SK-N-SH treated with all-trans-retinoic acid at 6 μM for 48 hours (cell line): ENCODE data around the gene TTC34.

ENCODE experiments used
- ATAC-seq: fragments of 200-7000 bp; cut with Tn5 transposase; 3 replicates; pipeline ENCODE4 v1.9.1; 2020; ENCODE audit warnings: mild to moderate bottlenecking, moderate library complexity
- ARNTL ChIP-seq: fragments of 450-650 bp; formaldehyde crosslinking; IDR thresholded peaks from 2 replicates; pipeline ENCODE4 v1.5.0; 2020; ENCODE audit warnings: low read depth, mild to moderate bottlenecking, moderate library complexity, borderline replicate concordance
- BACH2 ChIP-seq: fragments of 250-450 bp; sonication (Bioruptor Pico); IDR thresholded peaks from 2 replicates; pipeline ENCODE4 v1.9.0; 2021; ENCODE audit warnings: mild to moderate bottlenecking, borderline replicate concordance
- CSDC2 ChIP-seq: fragments of 250-450 bp; sonication (Bioruptor Pico); IDR thresholded peaks from 2 replicates; pipeline ENCODE4 v1.5.0; 2020; ENCODE audit warnings: mild to moderate bottlenecking, moderate library complexity
- ESRRG ChIP-seq: fragments of 250-450 bp; sonication (Bioruptor Pico); IDR thresholded peaks from 2 replicates; pipeline ENCODE4 v1.6.1; 2021; ENCODE audit warnings: mild to moderate bottlenecking
- GLIS3 ChIP-seq: fragments of 250-450 bp; sonication (Bioruptor Pico); IDR thresholded peaks from 2 replicates; pipeline ENCODE4 v1.5.0; 2020; ENCODE audit warnings: mild to moderate bottlenecking, moderate library complexity
- PPARA ChIP-seq: fragments of 250-450 bp; sonication (Bioruptor Pico); IDR thresholded peaks from 2 replicates; pipeline ENCODE4 v1.5.0; 2020; ENCODE audit warnings: mild to moderate bottlenecking, borderline replicate concordance
- RARB ChIP-seq: fragments of 250-450 bp; sonication (Bioruptor Pico); IDR thresholded peaks from 2 replicates; pipeline ENCODE4 v1.8.0; 2021; ENCODE audit warnings: mild to moderate bottlenecking, moderate library complexity
- SNAI2 ChIP-seq: fragments of 250-450 bp; sonication (Bioruptor Pico); IDR thresholded peaks from 2 replicates; pipeline ENCODE4 v1.5.0; 2020; ENCODE audit warnings: mild to moderate bottlenecking, moderate library complexity
- TCF4 ChIP-seq: fragments of 250-450 bp; sonication (Bioruptor Pico); IDR thresholded peaks from 2 replicates; pipeline ENCODE4 v1.8.0; 2021; ENCODE audit warnings: mild to moderate bottlenecking, moderate library complexity, borderline replicate concordance
- TOX ChIP-seq: fragments of 250-450 bp; sonication (Bioruptor Pico); IDR thresholded peaks from 2 replicates; pipeline ENCODE4 v1.8.0; 2021; ENCODE audit warnings: mild to moderate bottlenecking, moderate library complexity, borderline replicate concordance
- ZC3H10 ChIP-seq: fragments of 250-450 bp; sonication (Bioruptor Pico); IDR thresholded peaks from 2 replicates; pipeline ENCODE4 v1.5.1; 2021; ENCODE audit warnings: mild to moderate bottlenecking, moderate library complexity
- ZFP3 ChIP-seq: fragments of 250-450 bp; sonication (Bioruptor Pico); IDR thresholded peaks from 2 replicates; pipeline ENCODE4 v1.5.0; 2020; ENCODE audit warnings: mild to moderate bottlenecking, moderate library complexity
- ZFP30 ChIP-seq: fragments of 450-650 bp; formaldehyde crosslinking; IDR thresholded peaks from 2 replicates; pipeline ENCODE4 v1.5.0; 2022; ENCODE audit warnings: mild to moderate bottlenecking, moderate library complexity
- ZNF565 ChIP-seq: fragments of 450-650 bp; formaldehyde crosslinking; conservative IDR thresholded peaks from 2 replicates; pipeline ENCODE4 v1.5.0; 2020; ENCODE audit warnings: low read depth, mild to moderate bottlenecking, moderate library complexity
- ZNF70 ChIP-seq: fragments of 450-650 bp; formaldehyde crosslinking; IDR thresholded peaks from 2 replicates; pipeline ENCODE4 v1.5.0; 2020; ENCODE audit warnings: mild to moderate bottlenecking, moderate library complexity
- ZNF8 ChIP-seq: fragments of 450-650 bp; formaldehyde crosslinking; IDR thresholded peaks from 2 replicates; pipeline ENCODE4 v1.5.0; 2020; ENCODE audit warnings: mild to moderate bottlenecking, moderate library complexity
- TF ChIP-seq, protein P1 (sequence below): fragments of 250-450 bp; sonication (Bioruptor Pico); IDR thresholded peaks from 2 replicates; pipeline ENCODE4 v1.5.1; 2020; ENCODE audit warnings: low read depth, mild to moderate bottlenecking, moderate library complexity
- TF ChIP-seq, protein P2 (sequence below): fragments of 250-450 bp; sonication (Bioruptor Pico); IDR thresholded peaks from 2 replicates; pipeline ENCODE4 v1.8.0; 2020; ENCODE audit warnings: mild to moderate bottlenecking, moderate library complexity, borderline replicate concordance
- TF ChIP-seq, protein P3 (sequence below): fragments of 250-450 bp; sonication (Bioruptor Pico); IDR thresholded peaks from 2 replicates; pipeline ENCODE4 v1.8.0; 2021; ENCODE audit warnings: low read depth, mild to moderate bottlenecking, moderate library complexity, borderline replicate concordance
- TF ChIP-seq, protein P4 (sequence below): fragments of 250-450 bp; sonication (Bioruptor Pico); IDR thresholded peaks from 2 replicates; pipeline ENCODE4 v1.5.1; 2021; ENCODE audit warnings: mild to moderate bottlenecking, moderate library complexity
- TF ChIP-seq, protein P5 (sequence below): fragments of 250-450 bp; sonication (Bioruptor Pico); IDR thresholded peaks from 2 replicates; pipeline ENCODE4 v1.5.0; 2020; ENCODE audit warnings: mild to moderate bottlenecking, moderate library complexity

Gene TTC34

DNA sequence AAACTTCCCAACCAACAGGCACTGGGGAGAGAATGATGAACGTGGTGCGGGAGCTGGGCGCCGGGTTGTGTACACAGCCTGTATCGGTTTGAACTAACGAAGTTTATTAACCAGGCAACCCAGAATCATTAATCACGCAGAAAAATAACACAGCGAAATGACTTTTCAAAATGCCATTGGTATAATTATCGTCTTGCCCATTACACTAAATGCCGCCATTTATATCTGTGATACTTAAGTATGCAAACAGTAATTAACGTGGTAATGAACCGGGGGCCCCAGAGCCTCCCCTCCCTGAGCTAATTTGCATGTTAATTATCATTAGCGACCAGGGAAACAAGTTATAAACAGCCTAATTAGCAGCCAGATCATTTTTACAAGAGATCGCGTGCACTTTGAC is 5.1 kb upstream of the TTC34 start:
- no peak for ATAC-seq

DNA sequence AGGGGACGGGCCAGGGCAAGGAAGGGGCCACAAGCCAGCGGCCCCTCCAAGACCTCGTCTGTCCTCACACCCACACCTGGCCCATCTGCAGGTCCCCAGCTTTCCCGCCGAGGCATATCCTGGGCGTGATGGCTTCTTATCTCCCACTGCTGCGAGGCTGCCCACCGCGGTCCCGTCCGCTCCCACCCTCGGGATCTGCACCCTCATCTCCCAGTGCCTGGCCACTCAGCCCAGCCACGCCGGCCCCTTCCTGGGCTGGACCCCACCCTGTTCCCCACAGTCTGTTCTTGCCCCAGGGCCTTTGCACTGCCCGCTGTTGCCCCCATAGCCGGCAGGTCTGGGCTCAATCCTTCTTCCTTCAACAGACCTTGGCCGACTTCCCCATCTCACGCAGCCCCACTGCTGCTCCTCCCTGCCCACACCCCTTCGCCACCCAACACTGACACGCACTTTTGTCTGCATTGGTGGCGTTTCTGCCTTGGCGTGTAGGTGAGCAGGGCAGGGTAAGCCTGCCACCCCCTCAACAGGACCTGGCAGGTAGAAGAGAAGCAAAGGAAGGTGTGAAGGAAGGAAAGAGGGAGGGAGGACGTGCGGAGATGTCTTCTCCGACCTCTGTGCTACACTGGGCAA is 4.4 kb upstream of the TTC34 start:
- ATAC-seq = no peak
- TF ChIP-seq, protein P1, sequence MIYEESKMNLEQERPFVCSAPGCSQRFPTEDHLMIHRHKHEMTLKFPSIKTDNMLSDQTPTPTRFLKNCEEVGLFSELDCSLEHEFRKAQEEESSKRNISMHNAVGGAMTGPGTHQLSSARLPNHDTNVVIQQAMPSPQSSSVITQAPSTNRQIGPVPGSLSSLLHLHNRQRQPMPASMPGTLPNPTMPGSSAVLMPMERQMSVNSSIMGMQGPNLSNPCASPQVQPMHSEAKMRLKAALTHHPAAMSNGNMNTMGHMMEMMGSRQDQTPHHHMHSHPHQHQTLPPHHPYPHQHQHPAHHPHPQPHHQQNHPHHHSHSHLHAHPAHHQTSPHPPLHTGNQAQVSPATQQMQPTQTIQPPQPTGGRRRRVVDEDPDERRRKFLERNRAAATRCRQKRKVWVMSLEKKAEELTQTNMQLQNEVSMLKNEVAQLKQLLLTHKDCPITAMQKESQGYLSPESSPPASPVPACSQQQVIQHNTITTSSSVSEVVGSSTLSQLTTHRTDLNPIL (CRISPR knock-in tag) = no peak
- no peak for TF ChIP-seq ZFP30
- TF ChIP-seq, protein P2, sequence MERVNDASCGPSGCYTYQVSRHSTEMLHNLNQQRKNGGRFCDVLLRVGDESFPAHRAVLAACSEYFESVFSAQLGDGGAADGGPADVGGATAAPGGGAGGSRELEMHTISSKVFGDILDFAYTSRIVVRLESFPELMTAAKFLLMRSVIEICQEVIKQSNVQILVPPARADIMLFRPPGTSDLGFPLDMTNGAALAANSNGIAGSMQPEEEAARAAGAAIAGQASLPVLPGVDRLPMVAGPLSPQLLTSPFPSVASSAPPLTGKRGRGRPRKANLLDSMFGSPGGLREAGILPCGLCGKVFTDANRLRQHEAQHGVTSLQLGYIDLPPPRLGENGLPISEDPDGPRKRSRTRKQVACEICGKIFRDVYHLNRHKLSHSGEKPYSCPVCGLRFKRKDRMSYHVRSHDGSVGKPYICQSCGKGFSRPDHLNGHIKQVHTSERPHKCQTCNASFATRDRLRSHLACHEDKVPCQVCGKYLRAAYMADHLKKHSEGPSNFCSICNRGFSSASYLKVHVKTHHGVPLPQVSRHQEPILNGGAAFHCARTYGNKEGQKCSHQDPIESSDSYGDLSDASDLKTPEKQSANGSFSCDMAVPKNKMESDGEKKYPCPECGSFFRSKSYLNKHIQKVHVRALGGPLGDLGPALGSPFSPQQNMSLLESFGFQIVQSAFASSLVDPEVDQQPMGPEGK (CRISPR knock-in tag) = no peak
- TF ChIP-seq CSDC2 (CRISPR knock-in tag) = no peak
- TF ChIP-seq ZNF565 (CRISPR knock-in tag) = no peak
- no peak for TF ChIP-seq ZC3H10 (CRISPR knock-in tag)
- TF ChIP-seq, protein P3, sequence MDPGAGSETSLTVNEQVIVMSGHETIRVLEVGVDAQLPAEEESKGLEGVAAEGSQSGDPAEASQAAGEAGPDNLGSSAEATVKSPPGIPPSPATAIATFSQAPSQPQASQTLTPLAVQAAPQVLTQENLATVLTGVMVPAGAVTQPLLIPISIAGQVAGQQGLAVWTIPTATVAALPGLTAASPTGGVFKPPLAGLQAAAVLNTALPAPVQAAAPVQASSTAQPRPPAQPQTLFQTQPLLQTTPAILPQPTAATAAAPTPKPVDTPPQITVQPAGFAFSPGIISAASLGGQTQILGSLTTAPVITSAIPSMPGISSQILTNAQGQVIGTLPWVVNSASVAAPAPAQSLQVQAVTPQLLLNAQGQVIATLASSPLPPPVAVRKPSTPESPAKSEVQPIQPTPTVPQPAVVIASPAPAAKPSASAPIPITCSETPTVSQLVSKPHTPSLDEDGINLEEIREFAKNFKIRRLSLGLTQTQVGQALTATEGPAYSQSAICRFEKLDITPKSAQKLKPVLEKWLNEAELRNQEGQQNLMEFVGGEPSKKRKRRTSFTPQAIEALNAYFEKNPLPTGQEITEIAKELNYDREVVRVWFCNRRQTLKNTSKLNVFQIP (CRISPR knock-in tag) = no peak
- TF ChIP-seq SNAI2 (CRISPR knock-in tag) = no peak
- no peak for TF ChIP-seq ZNF70
- no peak for TF ChIP-seq TOX (CRISPR knock-in tag)
- TF ChIP-seq, protein P4, sequence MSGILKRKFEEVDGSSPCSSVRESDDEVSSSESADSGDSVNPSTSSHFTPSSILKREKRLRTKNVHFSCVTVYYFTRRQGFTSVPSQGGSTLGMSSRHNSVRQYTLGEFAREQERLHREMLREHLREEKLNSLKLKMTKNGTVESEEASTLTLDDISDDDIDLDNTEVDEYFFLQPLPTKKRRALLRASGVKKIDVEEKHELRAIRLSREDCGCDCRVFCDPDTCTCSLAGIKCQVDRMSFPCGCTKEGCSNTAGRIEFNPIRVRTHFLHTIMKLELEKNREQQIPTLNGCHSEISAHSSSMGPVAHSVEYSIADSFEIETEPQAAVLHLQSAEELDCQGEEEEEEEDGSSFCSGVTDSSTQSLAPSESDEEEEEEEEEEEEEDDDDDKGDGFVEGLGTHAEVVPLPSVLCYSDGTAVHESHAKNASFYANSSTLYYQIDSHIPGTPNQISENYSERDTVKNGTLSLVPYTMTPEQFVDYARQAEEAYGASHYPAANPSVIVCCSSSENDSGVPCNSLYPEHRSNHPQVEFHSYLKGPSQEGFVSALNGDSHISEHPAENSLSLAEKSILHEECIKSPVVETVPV (CRISPR knock-in tag) = no peak
- TF ChIP-seq, protein P5, sequence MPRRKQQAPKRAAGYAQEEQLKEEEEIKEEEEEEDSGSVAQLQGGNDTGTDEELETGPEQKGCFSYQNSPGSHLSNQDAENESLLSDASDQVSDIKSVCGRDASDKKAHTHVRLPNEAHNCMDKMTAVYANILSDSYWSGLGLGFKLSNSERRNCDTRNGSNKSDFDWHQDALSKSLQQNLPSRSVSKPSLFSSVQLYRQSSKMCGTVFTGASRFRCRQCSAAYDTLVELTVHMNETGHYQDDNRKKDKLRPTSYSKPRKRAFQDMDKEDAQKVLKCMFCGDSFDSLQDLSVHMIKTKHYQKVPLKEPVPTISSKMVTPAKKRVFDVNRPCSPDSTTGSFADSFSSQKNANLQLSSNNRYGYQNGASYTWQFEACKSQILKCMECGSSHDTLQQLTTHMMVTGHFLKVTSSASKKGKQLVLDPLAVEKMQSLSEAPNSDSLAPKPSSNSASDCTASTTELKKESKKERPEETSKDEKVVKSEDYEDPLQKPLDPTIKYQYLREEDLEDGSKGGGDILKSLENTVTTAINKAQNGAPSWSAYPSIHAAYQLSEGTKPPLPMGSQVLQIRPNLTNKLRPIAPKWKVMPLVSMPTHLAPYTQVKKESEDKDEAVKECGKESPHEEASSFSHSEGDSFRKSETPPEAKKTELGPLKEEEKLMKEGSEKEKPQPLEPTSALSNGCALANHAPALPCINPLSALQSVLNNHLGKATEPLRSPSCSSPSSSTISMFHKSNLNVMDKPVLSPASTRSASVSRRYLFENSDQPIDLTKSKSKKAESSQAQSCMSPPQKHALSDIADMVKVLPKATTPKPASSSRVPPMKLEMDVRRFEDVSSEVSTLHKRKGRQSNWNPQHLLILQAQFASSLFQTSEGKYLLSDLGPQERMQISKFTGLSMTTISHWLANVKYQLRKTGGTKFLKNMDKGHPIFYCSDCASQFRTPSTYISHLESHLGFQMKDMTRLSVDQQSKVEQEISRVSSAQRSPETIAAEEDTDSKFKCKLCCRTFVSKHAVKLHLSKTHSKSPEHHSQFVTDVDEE (CRISPR knock-in tag) = no peak
- TF ChIP-seq RARB (CRISPR knock-in tag) = no peak
- no peak for TF ChIP-seq PPARA
- no peak for TF ChIP-seq TCF4
- no peak for TF ChIP-seq ZNF8 (CRISPR knock-in tag)
- no peak for TF ChIP-seq BACH2 (CRISPR knock-in tag)
- no peak for TF ChIP-seq ARNTL (CRISPR knock-in tag)
- no peak for TF ChIP-seq ZFP3 (CRISPR knock-in tag)

More for the DNA sequence above, 5.1 kb upstream of the TTC34 start:
- TF ChIP-seq, protein P4 (CRISPR knock-in tag) = no peak
- TF ChIP-seq SNAI2 (CRISPR knock-in tag) = no peak
- no peak for TF ChIP-seq ZFP3 (CRISPR knock-in tag)
- no peak for TF ChIP-seq ESRRG (CRISPR knock-in tag)
- TF ChIP-seq, protein P1 (CRISPR knock-in tag) = no peak
- TF ChIP-seq, protein P5 (CRISPR knock-in tag) = no peak
- no peak for TF ChIP-seq GLIS3 (CRISPR knock-in tag)
- no peak for TF ChIP-seq ZFP30
